OCI-LY1 (cell line): ENCODE measurements around the gene PLCG1.
"Not testable (repeated sequence)": the region's sequence is repeated elsewhere in the genome, so short reads cannot be mapped to it uniquely, and the experiment has no call there.

ENCODE experiments used
- EZH2 ChIP-seq: fragments of 200-600 bp; sonication (generic), shearing (Covaris generic); IDR thresholded peaks from 2 replicates; pipeline ENCODE4 v1.8.0; 2017; ENCODE audit warnings: borderline replicate concordance, mixed run types, mild to moderate bottlenecking, antibody characterized with exemption, low read length, moderate library complexity, mixed read lengths
- TF ChIP-seq, protein P1 (sequence below): fragments of 200-600 bp; sonication (generic), shearing (Covaris generic); IDR thresholded peaks from 2 replicates; pipeline ENCODE4 v1.5.1; 2017; ENCODE audit warnings: mild to moderate bottlenecking, antibody characterized with exemption, low read length, moderate library complexity, mixed read lengths

DNA sequence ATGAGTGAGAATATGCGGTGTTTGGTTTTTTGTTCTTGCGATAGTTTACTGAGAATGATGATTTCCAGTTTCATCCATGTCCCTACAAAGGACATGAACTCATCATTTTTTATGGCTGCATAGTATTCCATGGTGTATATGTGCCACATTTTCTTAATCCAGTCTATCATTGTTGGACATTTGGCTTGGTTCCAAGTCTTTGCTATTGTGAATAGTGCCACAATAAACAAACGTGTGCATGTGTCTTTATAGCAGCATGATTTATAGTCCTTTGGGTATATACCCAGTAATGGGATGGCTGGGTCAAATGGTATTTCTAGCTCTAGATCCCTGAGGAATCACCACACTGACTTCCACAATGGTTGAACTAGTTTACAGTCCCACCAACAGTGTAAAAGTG lies 9.0 kb upstream of the PLCG1 start:
- TF ChIP-seq, protein P1, sequence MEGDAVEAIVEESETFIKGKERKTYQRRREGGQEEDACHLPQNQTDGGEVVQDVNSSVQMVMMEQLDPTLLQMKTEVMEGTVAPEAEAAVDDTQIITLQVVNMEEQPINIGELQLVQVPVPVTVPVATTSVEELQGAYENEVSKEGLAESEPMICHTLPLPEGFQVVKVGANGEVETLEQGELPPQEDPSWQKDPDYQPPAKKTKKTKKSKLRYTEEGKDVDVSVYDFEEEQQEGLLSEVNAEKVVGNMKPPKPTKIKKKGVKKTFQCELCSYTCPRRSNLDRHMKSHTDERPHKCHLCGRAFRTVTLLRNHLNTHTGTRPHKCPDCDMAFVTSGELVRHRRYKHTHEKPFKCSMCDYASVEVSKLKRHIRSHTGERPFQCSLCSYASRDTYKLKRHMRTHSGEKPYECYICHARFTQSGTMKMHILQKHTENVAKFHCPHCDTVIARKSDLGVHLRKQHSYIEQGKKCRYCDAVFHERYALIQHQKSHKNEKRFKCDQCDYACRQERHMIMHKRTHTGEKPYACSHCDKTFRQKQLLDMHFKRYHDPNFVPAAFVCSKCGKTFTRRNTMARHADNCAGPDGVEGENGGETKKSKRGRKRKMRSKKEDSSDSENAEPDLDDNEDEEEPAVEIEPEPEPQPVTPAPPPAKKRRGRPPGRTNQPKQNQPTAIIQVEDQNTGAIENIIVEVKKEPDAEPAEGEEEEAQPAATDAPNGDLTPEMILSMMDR = not testable (repeated sequence)
- TF ChIP-seq EZH2 = not testable (repeated sequence)
